B cell (primary cell): ENCODE measurements around the gene IL1A. TPM values are rescaled to one million over a fixed set of nuclear protein-coding genes. Genes with fewer than 3 reads are reported as not detected.

ENCODE experiments used
- ATAC-seq: fragments of 200-7000 bp; cut with Tn5 transposase; one replicate; pipeline ENCODE4 v1.10.0; 2021; ENCODE audit warnings: low read depth, mild to moderate bottlenecking, moderate number of reproducible peaks, moderate library complexity
- CTCF ChIA-PET: fragments of 350-600 bp; sonication (Branson Sonifier 250); formaldehyde crosslinking; loops from one replicate; lab custom pipeline; 2021; ENCODE audit warnings: antibody characterized with exemption, inconsistent platforms; lab: Charles Lee
- POLR2A ChIA-PET: fragments of 350-600 bp; sonication (Branson Sonifier 250); formaldehyde crosslinking; loops from one replicate; lab custom pipeline; 2021; ENCODE audit warnings: antibody characterized with exemption; lab: Charles Lee
- DNase-seq: peaks from one replicate; pipeline ENCODE4 v3.0.0; 2013
- H2AFZ ChIP-seq: 2 replicates; pipeline ENCODE4 v1.6.1; 2012; ENCODE audit warnings: mild to moderate bottlenecking, low read depth, low read length; ENCODE audit not compliant: insufficient read depth, poor library complexity, severe bottlenecking
- H3K27ac ChIP-seq, 2 donors: 1 replicate in 1 of 2; 2 replicates in 1 of 2; pipeline ENCODE4 v1.5.1; 2012 to 2013; ENCODE audit warnings: low read length in 2 of 2, mild to moderate bottlenecking in 2 of 2, moderate library complexity in 1 of 2
- H3K27me3 ChIP-seq, 4 experiments: fragments of 200-600 bp in 1 of 4; sonication (generic) in 1 of 4; replicated peaks in 1 of 4; 1 replicate in 2 of 4; 2 replicates in 2 of 4; pipeline versions ENCODE4 v1.6.1 to v1.7.0; 2013 to 2016; ENCODE audit warnings: low read length in 3 of 4, mild to moderate bottlenecking in 2 of 4, mixed read lengths in 1 of 4, moderate library complexity in 1 of 4; ENCODE audit not compliant: insufficient read depth in 4 of 4, control insufficient read depth in 3 of 4; ENCODE audit errors: control extremely low read depth in 1 of 4
- H3K36me3 ChIP-seq, 2 experiments: replicated peaks in 1 of 2; 1 replicate in 1 of 2; 2 replicates in 1 of 2; pipeline versions ENCODE4 v1.6.1 to v1.7.1; 2013; ENCODE audit warnings: low read length in 1 of 2; ENCODE audit not compliant: insufficient read depth in 2 of 2, control insufficient read depth in 1 of 2; ENCODE audit errors: control extremely low read depth in 1 of 2, extremely low read depth in 1 of 2
- H3K4me1 ChIP-seq, 2 donors: fragments of 200-600 bp in 1 of 2; sonication (generic) in 1 of 2; 1 replicate in 1 of 2; 2 replicates in 1 of 2; pipeline versions ENCODE4 v1.5.1 to v1.6.1; 2013 to 2017; ENCODE audit warnings: low read length in 2 of 2; ENCODE audit not compliant: control insufficient read depth in 2 of 2, insufficient read depth in 2 of 2
- H3K4me2 ChIP-seq: replicated peaks from 2 replicates; pipeline ENCODE3; 2012; ENCODE audit warnings: mild to moderate bottlenecking, low read depth, low read length; ENCODE audit not compliant: poor library complexity, severe bottlenecking
- H3K4me3 ChIP-seq, 5 experiments: fragments of 200-600 bp in 1 of 5; sonication (generic) in 1 of 5; 1 replicate in 3 of 5; 2 replicates in 2 of 5; pipeline versions ENCODE4 v1.5.1 to v1.7.0; 2011 to 2016; ENCODE audit warnings: low read length in 4 of 5, mild to moderate bottlenecking in 4 of 5, low read depth in 2 of 5, control low read depth in 1 of 5, moderate library complexity in 1 of 5; ENCODE audit not compliant: insufficient read depth in 1 of 5; ENCODE audit errors: control extremely low read depth in 1 of 5, extremely low read depth in 1 of 5
- H3K79me2 ChIP-seq: fragments of 200-600 bp; sonication (generic); one replicate; pipeline ENCODE4 v1.6.0; 2016; ENCODE audit warnings: low read length; ENCODE audit not compliant: control insufficient read depth, insufficient read depth
- H3K9ac ChIP-seq: fragments of 200-600 bp; sonication (generic); 2 replicates; pipeline ENCODE4 v1.6.1; 2017; ENCODE audit warnings: mild to moderate bottlenecking, low read length, moderate library complexity
- H3K9me3 ChIP-seq, 3 donors: one replicate each; pipeline versions ENCODE4 v1.6.1 to v1.7.1; 2013; ENCODE audit warnings: low read length in 2 of 3; ENCODE audit not compliant: control insufficient read depth in 2 of 3, insufficient read depth in 1 of 3; ENCODE audit errors: control extremely low read depth in 1 of 3
- H4K20me1 ChIP-seq: 2 replicates; pipeline ENCODE4 v1.6.0; 2012; ENCODE audit warnings: mild to moderate bottlenecking, low read length; ENCODE audit not compliant: insufficient read depth, control insufficient read depth, poor library complexity, severe bottlenecking
- H3K27ac Mint-ChIP-seq: one replicate; pipeline ENCODE4 v1.8.0; 2021; ENCODE audit warnings: mixed read lengths
- H3K27me3 Mint-ChIP-seq: one replicate; pipeline ENCODE4 v1.8.0; 2021; ENCODE audit warnings: mixed read lengths
- H3K4me1 Mint-ChIP-seq: one replicate; pipeline ENCODE4 v1.8.0; 2021; ENCODE audit warnings: mixed read lengths
- H3K4me3 Mint-ChIP-seq: one replicate; pipeline ENCODE4 v1.8.0; 2021; ENCODE audit warnings: mixed read lengths
- H3K9me3 Mint-ChIP-seq: one replicate; pipeline ENCODE4 v1.8.0; 2022; ENCODE audit warnings: mixed read lengths; ENCODE audit not compliant: insufficient read depth
- CTCF ChIP-seq: fragments of 200-600 bp; IDR thresholded peaks from one replicate; pipeline ENCODE4 v1.8.0; 2022; ENCODE audit warnings: antibody characterized with exemption, mild to moderate bottlenecking
- EZH2 ChIP-seq: IDR thresholded peaks from 2 replicates; pipeline ENCODE4 v1.6.1; 2012; ENCODE audit warnings: borderline replicate concordance, low read depth, mild to moderate bottlenecking, moderate library complexity, low read length; ENCODE audit not compliant: insufficient read depth, poor library complexity, severe bottlenecking
- WGBS: methylation state at CpG from one replicate; pipeline ENCODE4 v1.1.5; 2013; ENCODE audit warnings: missing lambda C conversion rate; ENCODE audit not compliant: insufficient coverage; 5-methylcytosine and 5-hydroxymethylcytosine counted together
- intact Hi-C: fragments of 100-400 bp; cut with micrococcal nuclease; formaldehyde crosslinking; loops from one replicate; pipeline ENCODE4 v1.10.0; 2022
- polyA plus RNA-seq: library from polyadenylated mRNA; depleted of rRNA; stranded (reverse); fragments of >200 nt; gene quantifications from 2 replicates; pipeline ENCODE4 v1.2.3, GENCODE V29; 2012
- total RNA-seq, 2 donors: library from RNA; stranded (reverse); fragments of 120-200 nt in 1 of 2; gene quantifications; 1 replicate in 1 of 2; 2 replicates in 1 of 2; pipeline versions ENCODE4 v1.2.3 to v1.2.4, GENCODE V29; 2013 to 2022

IL1A gene
- total and polyA plus RNA-seq, 2 donors (not counting 1 experiment from before 2014, with no cell fraction given): 0.15 TPM; not detected in 1

- 83% methylated on average over 2 of the region's 3 CpGs for WGBS
- intact Hi-C loops: no loop called here
- no peak for TF ChIP-seq EZH2
- TF ChIP-seq CTCF: no peak
- H3K4me3 ChIP-seq: no peak overlapping the region
- H3K4me3 Mint-ChIP-seq: no peak overlapping the region
- no peaks in the 10 kb centered on the region for H3K36me3 ChIP-seq
- DNase-seq (no peak), ATAC-seq (no peak)
- H3K9ac ChIP-seq: no peak overlapping the region
- H3K27me3 Mint-ChIP-seq: no peaks in the 10 kb centered on the region
- H4K20me1 ChIP-seq: no peaks in the 10 kb centered on the region
- H3K27ac Mint-ChIP-seq: no peak overlapping the region
- no peaks in the 10 kb centered on the region for H3K9me3 Mint-ChIP-seq
- H3K4me1 Mint-ChIP-seq: no peaks in the 10 kb centered on the region
- no peak overlapping the region for H3K4me2 ChIP-seq
- no peaks in the 10 kb centered on the region for H3K4me1 ChIP-seq
- no peaks in the 10 kb centered on the region for H3K9me3 ChIP-seq
- no peaks in the 10 kb centered on the region for H3K79me2 ChIP-seq
- no peak overlapping the region for H3K27ac ChIP-seq
- ChIA-PET CTCF (no interaction called here), POLR2A (no interaction called here)
- no peaks in the 10 kb centered on the region for H3K27me3 ChIP-seq
- no peak overlapping the region for H2AFZ ChIP-seq
Measured at GRCh38 chr2:112818094-112818902, 34.0 kb upstream of the IL1A start.

DNA sequence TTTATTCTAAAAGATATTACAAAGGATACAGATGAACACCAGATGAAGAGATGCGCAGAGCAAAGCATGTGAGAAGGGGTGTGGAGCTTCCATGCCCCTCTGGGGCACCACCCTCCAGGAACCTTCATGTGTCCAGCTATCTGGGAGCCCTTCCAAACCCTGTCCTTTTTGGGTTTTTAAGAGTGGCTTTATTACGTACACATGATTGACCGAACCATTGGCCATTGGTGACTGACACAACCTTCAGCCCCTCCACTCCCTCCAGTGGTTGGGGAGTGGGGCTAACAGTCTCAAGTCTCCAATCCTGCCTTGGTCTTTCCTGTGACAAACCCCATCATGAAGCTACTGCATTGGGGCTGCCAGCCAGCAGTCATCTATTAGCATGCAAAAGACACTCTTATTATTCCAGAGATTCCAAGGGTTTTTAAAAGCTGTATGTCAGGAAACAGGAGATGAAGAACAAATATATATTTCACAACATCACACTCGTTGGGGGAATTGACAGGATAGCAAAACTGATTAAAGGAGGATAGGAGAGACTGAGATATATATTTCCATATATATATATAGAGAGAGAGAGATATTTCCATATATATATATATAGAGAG lies 32.9 kb upstream of the IL1A start:
- TF ChIP-seq CTCF (no peak), EZH2 (no peak)
- H3K27ac Mint-ChIP-seq: no peak overlapping the region
- intact Hi-C loops: no loop called here
- H3K4me2 ChIP-seq: no peak overlapping the region
- ChIA-PET POLR2A (no interaction called here), CTCF (no interaction called here)
- H2AFZ ChIP-seq: no peak overlapping the region
- H3K27me3 ChIP-seq: no peaks in the 10 kb centered on the region
- H3K9me3 Mint-ChIP-seq: no peaks in the 10 kb centered on the region
- no peak overlapping the region for H3K9ac ChIP-seq
- H3K27me3 Mint-ChIP-seq: no peaks in the 10 kb centered on the region
- H3K9me3 ChIP-seq: no peaks in the 10 kb centered on the region
- H3K4me3 Mint-ChIP-seq: no peak overlapping the region
- no peak overlapping the region for H3K27ac ChIP-seq
- no peaks in the 10 kb centered on the region for H4K20me1 ChIP-seq
- 100% methylated on average over 3 of the region's 4 CpGs for whole genome bisulfite sequencing
- H3K36me3 ChIP-seq: no peaks in the 10 kb centered on the region
- no peak overlapping the region for H3K4me3 ChIP-seq
- no peak for DNase-seq
- peaks cover 3 to 5% of the 10 kb centered on the region in 2 donors for H3K4me1 ChIP-seq
- peaks cover 7% of the 10 kb centered on the region for H3K4me1 Mint-ChIP-seq
- no peaks in the 10 kb centered on the region for H3K79me2 ChIP-seq
- no peak for ATAC-seq
